Thymus (tissue), 11 donors: ENCODE data around the gene DHRS11. TPM values are rescaled to one million over a fixed set of nuclear protein-coding genes. Genes with fewer than 3 reads are reported as not detected.

ENCODE experiments used
- DNase-seq, 9 donors: peaks; one replicate each; pipeline ENCODE4 v3.0.0-alpha.2; 2013; ENCODE audit warnings: low spot score in 9 of 9, low read depth in 6 of 9, missing footprints in 1 of 9
- H3K27ac ChIP-seq, 2 donors: one replicate each; pipeline ENCODE4 v1.5.1; 2013; ENCODE audit warnings: control low read depth in 1 of 2, low read depth in 1 of 2, low read length in 1 of 2, mild to moderate bottlenecking in 1 of 2, moderate library complexity in 1 of 2
- H3K27me3 ChIP-seq, 2 donors: one replicate each; pipeline ENCODE4 v1.5.1; 2013; ENCODE audit warnings: low read length in 1 of 2; ENCODE audit not compliant: control insufficient read depth in 2 of 2, insufficient read depth in 1 of 2
- H3K36me3 ChIP-seq, 2 donors: one replicate each; pipeline ENCODE4 v1.5.1; 2013; ENCODE audit warnings: low read length in 1 of 2, mild to moderate bottlenecking in 1 of 2, moderate library complexity in 1 of 2; ENCODE audit not compliant: control insufficient read depth in 2 of 2, insufficient read depth in 2 of 2
- H3K4me1 ChIP-seq, 2 donors: one replicate each; pipeline ENCODE4 v1.5.1; 2013; ENCODE audit warnings: low read length in 2 of 2; ENCODE audit not compliant: control insufficient read depth in 2 of 2, insufficient read depth in 2 of 2
- H3K4me3 ChIP-seq, 2 donors: one replicate each; pipeline ENCODE4 v1.5.1; 2013; ENCODE audit warnings: low read length in 2 of 2, control low read depth in 1 of 2, mild to moderate bottlenecking in 1 of 2
- H3K9me3 ChIP-seq, 2 donors: one replicate each; pipeline ENCODE4 v1.5.1; 2013; ENCODE audit warnings: low read length in 1 of 2, mild to moderate bottlenecking in 1 of 2; ENCODE audit not compliant: control insufficient read depth in 2 of 2, insufficient read depth in 1 of 2
- WGBS: extraction: QIAGEN DNeasy Blood & Tissue Kit; methylation state at CpG from one replicate; pipeline ENCODE4 v1.1.7; 2013; 5-methylcytosine and 5-hydroxymethylcytosine counted together
- polyA plus RNA-seq: library from polyadenylated mRNA; stranded (reverse); fragments of 200-250 nt; gene quantifications from one replicate; pipeline ENCODE4 v1.2.3, GENCODE V29; 2013
- total RNA-seq: library from RNA; stranded (reverse); fragments of 120-200 nt; gene quantifications from one replicate; pipeline ENCODE4 v1.2.4, GENCODE V29; 2013
- donor health status: healthy.

The DHRS11 gene
- total and polyA plus RNA-seq, 2 donors: 3.0 to 5.1 TPM

GRCh38 chr17:36608280-36608679 lies 16.6 kb downstream of the DHRS11 start:
- Histone ChIP-seq H3K27me3 (peaks cover 0 to 11% of the 10 kb centered on the region in 2 donors), H3K36me3 (no peaks in the 10 kb centered on the region), H3K9me3 (no peaks in the 10 kb centered on the region), H3K4me1 (no peaks in the 10 kb centered on the region), H3K27ac (no peak overlapping the region), H3K4me3 (no peak overlapping the region)
- DNase-seq: no peak
- WGBS: 94% methylated on average over 7 of the region's 7 CpGs

- Histone ChIP-seq H3K36me3 (no peaks in the 10 kb centered on the region), H3K9me3 (no peaks in the 10 kb centered on the region), H3K27me3 (peaks cover 0 to 17% of the 10 kb centered on the region in 2 donors), H3K4me1 (no peaks in the 10 kb centered on the region), H3K27ac (no peak overlapping the region), H3K4me3 (no peak overlapping the region)
- 77% methylated on average over 24 of the region's 24 CpGs for WGBS
- peak in 1 of 9 donors; percentile 30 for DNase-seq
These were observed 17.3 kb downstream of the DHRS11 start for GRCh38 chr17:36608794-36609497.

- DNase-seq: no peak
- H3K4me1 ChIP-seq: no peaks in the 10 kb centered on the region
- H3K36me3 ChIP-seq: no peaks in the 10 kb centered on the region
- WGBS: 94% methylated on average over 7 of the region's 7 CpGs
- no peak overlapping the region for H3K27ac ChIP-seq
- peaks cover 0 to 23% of the 10 kb centered on the region in 2 donors for H3K27me3 ChIP-seq
- no peak overlapping the region for H3K4me3 ChIP-seq
- H3K9me3 ChIP-seq: no peaks in the 10 kb centered on the region
These were observed 17.8 kb downstream of the DHRS11 start for GRCh38 chr17:36609498-36609862.

- H3K27me3 ChIP-seq: peaks cover 0 to 28% of the 10 kb centered on the region in 2 donors
- WGBS: 84% methylated on average over 6 of the region's 6 CpGs
These were observed 18.8 kb downstream of the DHRS11 start for GRCh38 chr17:36610474-36610873.

GRCh38 chr17:36611345-36612072 lies 19.8 kb downstream of the DHRS11 start:
- H3K4me3 ChIP-seq: no peak overlapping the region
- no peak overlapping the region for H3K27ac ChIP-seq
- H3K9me3 ChIP-seq: no peaks in the 10 kb centered on the region
- H3K27me3 ChIP-seq: peaks cover 0 to 30% of the 10 kb centered on the region in 2 donors
- H3K4me1 ChIP-seq: no peaks in the 10 kb centered on the region
- no peaks in the 10 kb centered on the region for H3K36me3 ChIP-seq
- 89% methylated on average over 9 of the region's 9 CpGs for WGBS
- no peak for DNase-seq

More at GRCh38 chr17:36610474-36610873, 18.8 kb downstream of the DHRS11 start:
- no peaks in the 10 kb centered on the region for H3K9me3 ChIP-seq
- H3K27ac ChIP-seq: no peak overlapping the region
- H3K4me1 ChIP-seq: no peaks in the 10 kb centered on the region
- DNase-seq: no peak
- H3K4me3 ChIP-seq: no peak overlapping the region
- no peaks in the 10 kb centered on the region for H3K36me3 ChIP-seq

GRCh38 chr17:36612323-36612722 lies 20.6 kb downstream of the DHRS11 start:
- peaks cover 0 to 30% of the 10 kb centered on the region in 2 donors for H3K27me3 ChIP-seq
- H3K4me3 ChIP-seq: no peak overlapping the region
- no peaks in the 10 kb centered on the region for H3K9me3 ChIP-seq
- no peaks in the 10 kb centered on the region for H3K36me3 ChIP-seq
- 88% methylated on average over 3 of the region's 3 CpGs for WGBS
- H3K27ac ChIP-seq: no peak overlapping the region
- no peak for DNase-seq
- no peaks in the 10 kb centered on the region for H3K4me1 ChIP-seq

GRCh38 chr17:36613155-36613554 lies 21.5 kb downstream of the DHRS11 start:
- Histone ChIP-seq H3K36me3 (no peaks in the 10 kb centered on the region), H3K9me3 (no peaks in the 10 kb centered on the region), H3K27me3 (peaks cover 0 to 33% of the 10 kb centered on the region in 2 donors), H3K27ac (no peak overlapping the region), H3K4me3 (no peak overlapping the region), H3K4me1 (no peaks in the 10 kb centered on the region)
- 85% methylated on average over 4 of the region's 4 CpGs for WGBS
- DNase-seq: no peak

GRCh38 chr17:36614081-36614480 lies 22.4 kb downstream of the DHRS11 start:
- Histone ChIP-seq H3K27me3 (peaks cover 0 to 33% of the 10 kb centered on the region in 2 donors), H3K9me3 (no peaks in the 10 kb centered on the region), H3K4me3 (no peak overlapping the region), H3K36me3 (no peaks in the 10 kb centered on the region), H3K27ac (no peak overlapping the region), H3K4me1 (no peaks in the 10 kb centered on the region)
- no peak for DNase-seq
- WGBS: 86% methylated on average over 7 of the region's 7 CpGs

- Histone ChIP-seq H3K36me3 (no peaks in the 10 kb centered on the region), H3K9me3 (no peaks in the 10 kb centered on the region), H3K4me1 (no peaks in the 10 kb centered on the region), H3K27me3 (peaks cover 0 to 33% of the 10 kb centered on the region in 2 donors), H3K4me3 (no peak overlapping the region), H3K27ac (no peak overlapping the region)
- no peak for DNase-seq
- 78% methylated on average over 5 of the region's 5 CpGs for whole genome bisulfite sequencing
These were observed 23.3 kb downstream of the DHRS11 start for GRCh38 chr17:36614933-36615332.
